ENCODE results near the gene TCF7L2.

TCF7L2 gene

GRCh38 chr10:113024930-113025329 lies 74.9 kb downstream of the TCF7L2 start:
- DNase-seq (ENCODE audit: low read depth) = no peak

DNA sequence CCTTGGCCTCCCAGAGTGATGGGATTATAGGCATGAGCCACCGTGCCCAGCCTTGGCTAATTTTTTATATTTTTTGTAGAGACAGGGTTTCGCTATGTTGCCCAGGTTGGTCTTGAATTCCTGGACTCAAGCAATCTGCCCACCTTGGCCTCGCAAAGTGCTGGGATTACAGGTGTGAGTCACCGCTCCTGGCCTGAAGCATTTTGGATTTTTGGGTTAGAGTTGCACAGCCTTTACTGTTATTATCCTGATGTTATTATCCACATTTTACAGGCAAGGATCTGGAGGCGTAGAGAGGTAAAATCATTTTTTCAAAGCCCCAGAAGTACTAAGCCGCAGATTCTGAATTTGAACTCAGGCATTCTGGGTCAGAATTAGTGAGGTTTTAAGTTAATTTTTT lies 75.4 kb downstream of the TCF7L2 start:
- no peak for DNase-seq (ENCODE audit: low read depth)

DNA sequence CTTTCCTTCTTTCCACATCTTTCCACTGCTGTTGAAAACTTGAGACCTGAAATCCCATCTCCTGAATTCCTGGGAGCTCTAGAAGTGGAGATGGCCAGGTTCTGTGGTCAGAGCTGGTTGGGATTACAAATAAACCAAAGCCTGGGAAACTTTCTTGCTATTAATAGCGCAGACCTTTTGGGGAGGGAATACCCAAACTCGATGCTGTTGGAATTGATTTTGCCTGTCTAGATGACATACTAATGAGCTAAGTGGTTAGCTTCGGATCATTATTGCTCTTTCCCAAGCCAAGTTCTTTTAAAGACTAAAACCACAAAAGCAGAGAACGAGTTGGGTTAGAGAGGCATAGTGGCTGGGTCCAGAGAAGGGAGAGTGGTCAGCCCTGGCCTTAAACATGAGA lies 76.6 kb downstream of the TCF7L2 start:
- no peak for DNase-seq (ENCODE audit: low read depth)

DNA sequence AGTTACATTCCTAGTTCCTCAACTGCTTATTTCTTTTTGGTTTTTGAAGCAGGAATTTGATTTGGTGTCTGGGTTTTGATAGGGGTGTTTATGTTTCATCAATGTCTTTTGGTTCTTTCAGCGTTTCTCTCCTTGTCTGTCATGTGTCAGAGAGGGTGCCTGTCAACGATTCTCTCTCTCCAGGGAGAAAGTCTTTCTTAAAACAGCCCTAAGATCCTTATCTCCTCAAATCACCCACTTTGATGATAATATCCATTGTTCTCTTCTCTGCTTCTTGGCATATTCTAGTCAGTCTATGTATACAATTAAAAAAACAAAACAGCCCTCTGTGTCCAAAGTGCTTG lies 77.2 kb downstream of the TCF7L2 start:
- no peak for DNase-seq (ENCODE audit: low read depth)

DNA sequence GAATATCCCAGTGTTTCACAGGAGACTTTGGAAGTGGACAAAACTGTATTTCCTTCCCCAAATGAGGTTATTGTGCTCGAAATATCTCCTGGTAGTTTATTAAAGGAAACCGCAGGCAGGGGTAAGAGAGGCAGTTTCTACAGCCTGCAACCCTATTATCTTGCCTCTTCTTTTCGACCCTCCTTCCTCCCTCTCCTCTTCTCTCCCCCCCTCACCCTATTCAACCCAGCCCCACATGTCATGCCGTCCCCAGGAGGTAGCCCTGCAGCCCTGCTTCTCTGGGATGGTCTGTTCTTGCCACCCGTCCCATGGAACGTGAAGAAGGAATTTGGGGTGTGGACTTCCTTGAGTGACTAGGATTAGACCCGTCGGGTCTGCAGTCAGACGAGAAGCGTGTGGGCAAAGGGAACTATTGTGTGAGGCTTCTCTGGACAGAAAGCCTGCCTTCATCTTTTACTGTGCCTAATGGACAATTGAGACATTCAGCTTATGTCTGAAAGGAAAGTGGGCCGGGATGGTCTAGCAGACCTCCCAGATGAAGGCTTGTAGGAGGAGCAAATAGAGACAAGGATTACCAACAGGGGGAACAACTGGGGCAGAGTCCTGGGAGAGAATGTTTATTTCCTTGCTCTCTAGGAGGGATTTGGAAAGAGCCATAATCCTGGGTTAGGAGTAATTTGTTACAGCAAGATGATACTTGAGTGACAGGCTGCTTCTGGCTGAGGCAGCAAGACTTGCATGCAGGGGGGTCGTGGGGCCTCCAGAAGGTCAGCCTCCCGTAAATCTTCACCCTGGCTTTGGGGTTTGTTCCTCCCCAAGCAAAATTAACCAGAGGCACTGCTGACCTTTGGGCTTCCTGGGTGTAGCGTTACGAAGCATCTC lies 77.8 kb downstream of the TCF7L2 start:
- DNase-seq (ENCODE audit: low read depth) = no peak

DNA sequence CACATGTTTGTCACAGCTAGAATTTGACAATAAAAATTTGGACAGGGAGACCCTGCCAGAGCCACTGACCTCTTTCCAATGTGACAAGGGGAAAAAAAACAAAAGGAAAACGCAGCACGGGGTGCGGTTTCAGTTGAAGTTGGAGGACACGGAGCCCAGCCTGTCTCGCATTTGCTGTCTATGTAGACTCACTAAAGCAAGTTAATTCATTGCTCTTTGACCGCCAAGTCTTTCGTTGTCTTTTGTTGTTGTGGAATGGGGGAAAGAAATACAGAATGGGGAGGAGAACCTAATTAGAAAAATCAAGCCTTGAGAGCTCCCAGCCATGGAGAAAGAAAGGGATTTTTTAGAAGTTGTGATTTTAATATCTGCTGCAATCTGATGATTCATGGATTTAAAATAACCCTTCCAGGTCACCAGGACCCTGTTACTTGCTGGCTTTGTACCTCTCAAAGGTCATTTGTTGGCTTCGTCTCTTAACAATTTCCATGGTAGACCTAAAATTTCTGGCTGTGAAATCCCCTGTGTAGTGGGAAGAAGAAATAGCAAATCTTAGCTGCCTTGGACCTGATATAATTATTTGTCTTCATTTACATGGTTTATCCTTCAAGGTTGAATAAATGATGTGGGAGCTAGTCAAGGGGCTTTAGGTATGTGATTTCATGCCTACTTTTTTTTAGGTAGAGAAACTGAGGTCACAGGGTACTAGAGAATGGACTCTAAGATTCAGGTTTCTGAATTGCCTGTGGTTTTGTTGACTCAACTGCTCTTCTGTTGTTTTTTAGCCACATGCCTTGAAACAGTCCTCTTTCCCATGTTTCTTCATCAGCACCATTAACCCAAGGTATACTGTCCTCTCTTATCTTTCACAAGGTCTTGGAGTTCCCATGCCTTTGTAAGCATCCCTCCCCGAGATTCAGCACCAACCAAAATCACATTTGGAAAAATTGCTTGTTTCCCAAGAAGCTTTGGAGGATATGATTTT lies 78.7 kb downstream of the TCF7L2 start:
- no peak for DNase-seq (ENCODE audit: low read depth)

DNA sequence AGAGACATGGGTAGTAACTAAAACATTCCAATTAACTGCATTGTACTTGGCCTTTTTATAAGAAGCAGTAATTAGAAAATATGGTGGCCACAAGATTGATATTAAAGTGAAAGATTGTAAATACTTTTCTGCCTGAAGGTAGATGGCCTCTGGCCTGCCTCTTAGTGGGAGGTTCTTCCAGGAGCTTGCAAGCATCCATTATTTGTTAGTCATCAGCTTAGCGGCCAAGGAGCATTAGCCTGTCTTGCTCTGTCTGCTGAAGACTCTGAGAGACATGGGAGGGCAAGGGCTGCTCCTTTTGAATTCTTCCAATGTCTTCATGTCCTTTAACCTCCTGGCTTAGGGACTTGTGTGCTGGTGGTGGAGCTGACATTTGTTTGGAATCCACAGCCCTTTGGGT lies 80.4 kb downstream of the TCF7L2 start:
- no peak for DNase-seq (ENCODE audit: low read depth)

GRCh38 chr10:113031147-113031546 lies 81.1 kb downstream of the TCF7L2 start:
- DNase-seq (ENCODE audit: low read depth) = no peak

DNA sequence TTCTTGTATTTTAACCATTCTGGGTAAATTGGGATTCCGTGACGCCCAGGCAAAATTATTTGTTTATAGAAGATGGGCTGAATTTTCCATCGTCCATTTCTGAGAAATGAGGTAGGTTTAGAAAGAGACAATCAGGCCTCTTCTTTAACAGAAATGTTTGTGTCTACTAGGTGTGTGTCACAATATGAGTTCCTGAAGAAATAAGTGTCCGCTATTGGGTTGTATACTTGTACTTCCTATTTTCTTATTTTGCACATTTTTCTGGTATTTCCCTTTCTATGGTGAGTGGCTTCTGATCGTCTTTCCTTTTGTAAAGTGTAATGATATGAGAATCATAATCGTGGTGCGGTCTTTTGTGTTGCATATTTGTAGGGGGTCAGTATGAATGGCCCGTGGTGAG lies 83.9 kb downstream of the TCF7L2 start:
- DNase-seq (ENCODE audit: low read depth) = no peak

DNA sequence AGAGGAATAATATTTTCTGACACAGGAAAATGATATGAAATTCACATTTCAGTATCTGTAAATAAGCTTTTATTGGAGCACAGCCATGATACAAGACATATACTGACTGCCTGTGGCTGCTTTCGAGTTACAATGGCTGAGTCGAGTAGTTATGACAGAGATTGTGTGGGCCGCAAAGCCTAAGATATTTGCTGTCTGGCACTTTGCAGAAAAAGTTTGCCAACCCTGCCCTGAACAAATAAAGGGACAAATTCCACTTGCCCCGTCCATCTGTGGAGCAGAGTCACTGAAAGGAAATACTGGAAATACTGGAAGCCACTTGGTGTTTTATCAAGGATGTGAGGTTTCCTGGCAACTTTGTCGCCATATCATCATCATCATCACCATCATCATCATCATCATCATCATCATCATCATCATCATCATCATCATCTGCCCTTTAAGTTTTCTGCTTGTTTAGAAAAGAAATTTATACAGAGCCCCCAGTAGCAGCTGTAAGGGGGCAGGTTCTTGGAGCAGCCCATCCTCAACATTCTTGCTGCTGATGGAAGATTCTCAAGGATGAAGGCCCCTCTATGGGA lies 85.8 kb downstream of the TCF7L2 start:
- no peak for DNase-seq (ENCODE audit: low read depth)

DNA sequence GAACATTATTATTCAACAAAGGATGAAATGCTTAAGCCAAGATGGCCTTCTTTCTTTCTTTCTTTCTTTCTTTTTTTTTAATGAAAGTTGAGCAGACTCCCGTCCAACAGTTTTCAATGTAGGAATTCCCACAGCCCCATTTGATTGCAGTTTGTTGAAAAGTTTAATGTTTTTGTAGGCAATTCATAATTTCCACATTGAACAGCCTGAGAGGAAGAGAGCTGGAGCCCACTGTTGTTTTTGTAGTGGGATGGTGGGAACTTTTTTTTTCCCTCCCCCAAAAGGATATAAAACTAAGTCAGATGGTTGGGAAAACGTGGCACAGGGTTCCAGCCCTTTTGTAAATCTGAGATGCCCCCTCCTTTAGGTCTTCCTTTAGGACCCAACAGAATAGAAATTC lies 86.6 kb downstream of the TCF7L2 start:
- DNase-seq (ENCODE audit: low read depth) = no peak

DNA sequence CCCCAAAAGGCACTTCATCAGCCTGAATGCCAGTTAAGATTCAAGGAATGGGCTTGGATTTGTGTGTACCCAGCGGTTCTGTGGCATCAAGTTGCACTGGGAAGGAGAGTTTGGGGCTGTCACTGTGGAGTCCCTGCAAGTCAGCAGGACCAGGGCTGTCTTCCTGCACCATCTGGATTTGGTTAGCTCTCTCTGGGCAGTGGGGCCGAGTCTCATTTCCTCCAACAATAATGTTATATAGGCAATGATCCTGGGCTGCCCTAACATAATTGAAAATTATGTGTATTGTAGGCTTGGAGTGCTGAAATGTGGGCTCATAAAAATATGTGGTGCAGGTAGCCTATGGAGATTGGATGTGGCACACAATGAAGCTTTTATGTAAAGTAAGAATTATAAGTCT lies 87.2 kb downstream of the TCF7L2 start:
- DNase-seq (ENCODE audit: low read depth) = no peak

GRCh38 chr10:113038183-113038582 lies 88.1 kb downstream of the TCF7L2 start:
- DNase-seq (ENCODE audit: low read depth) = no peak

DNA sequence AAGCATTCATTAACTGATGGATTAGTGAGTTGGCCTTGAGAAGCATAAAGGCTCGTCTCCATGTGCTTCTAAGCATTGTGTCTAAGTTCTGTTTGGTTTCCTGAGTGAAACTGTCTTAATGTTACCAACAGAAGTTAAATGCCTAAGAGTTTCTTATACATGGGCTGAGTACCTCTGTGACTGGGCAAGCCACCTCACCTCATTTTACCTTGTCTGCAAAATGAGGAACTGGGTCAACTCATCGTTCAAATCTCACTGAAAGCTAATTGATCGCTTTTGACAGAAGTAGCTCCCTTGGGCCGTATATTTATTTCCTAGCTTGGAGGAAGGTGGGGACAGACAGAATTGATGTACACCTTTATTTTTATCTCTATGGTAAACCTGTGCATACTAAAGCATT lies 88.9 kb downstream of the TCF7L2 start:
- no peak for DNase-seq (ENCODE audit: low read depth)

- no peak for DNase-seq (ENCODE audit: low read depth)
These were observed 91.3 kb downstream of the TCF7L2 start for GRCh38 chr10:113041324-113041723.

- no peak for DNase-seq (ENCODE audit: low read depth)
These were observed 92.0 kb downstream of the TCF7L2 start for GRCh38 chr10:113041841-113042750.

DNA sequence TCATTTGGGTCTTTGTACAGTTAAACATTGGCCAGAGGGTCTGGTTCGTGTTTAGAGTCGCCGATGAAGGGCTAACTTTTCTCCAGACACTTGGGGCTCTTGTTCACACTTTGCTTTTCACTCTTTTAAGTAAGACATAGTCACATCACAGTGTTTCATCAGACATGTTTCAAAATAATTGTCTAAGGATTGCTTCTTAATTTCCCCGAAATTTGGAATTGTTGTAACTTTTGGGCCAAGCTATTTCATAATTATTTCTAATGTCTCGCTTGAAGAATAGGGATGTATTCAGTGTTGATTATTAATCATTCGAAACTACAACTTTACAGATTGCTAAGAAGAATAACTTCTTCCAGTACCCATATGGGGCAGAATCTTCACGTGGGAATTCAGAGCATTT lies 92.8 kb downstream of the TCF7L2 start:
- no peak for DNase-seq (ENCODE audit: low read depth)

- DNase-seq (ENCODE audit: low read depth) = no peak
These were observed 94.1 kb downstream of the TCF7L2 start for GRCh38 chr10:113044016-113044755.

GRCh38 chr10:113045147-113046055 lies 95.4 kb downstream of the TCF7L2 start:
- no peak for DNase-seq (ENCODE audit: low read depth)

GRCh38 chr10:113047151-113047550 lies 97.1 kb downstream of the TCF7L2 start:
- DNase-seq (ENCODE audit: low read depth) = no peak
